DMS79 (cell line): ENCODE measurements around the gene KCNMB2.
"Not testable (repeated sequence)": the region's sequence is repeated elsewhere in the genome, so short reads cannot be mapped to it uniquely, and the experiment has no call there.

Source experiments
- DNase-seq: peaks from one replicate; lab custom pipeline; 2025; lab: John Stamatoyannopoulos, UW

Gene KCNMB2

GRCh38 chr3:178519701-178520100 is 16.5 kb upstream of the KCNMB2 start:
- no peak for DNase-seq

- no peak for DNase-seq
These were observed 15.8 kb upstream of the KCNMB2 start for GRCh38 chr3:178520451-178520850.

GRCh38 chr3:178522200-178523052 is 13.8 kb upstream of the KCNMB2 start:
- DNase-seq = no peak

- no peak for DNase-seq
These were observed 11.0 kb upstream of the KCNMB2 start for GRCh38 chr3:178525251-178525650.

GRCh38 chr3:178526291-178526690 is 9.9 kb upstream of the KCNMB2 start:
- DNase-seq = no peak

- no peak for DNase-seq
These were observed 8.3 kb upstream of the KCNMB2 start for GRCh38 chr3:178527981-178528380.

- no peak for DNase-seq
These were observed 6.5 kb upstream of the KCNMB2 start for GRCh38 chr3:178529606-178530225.

GRCh38 chr3:178532476-178532875 is 3.8 kb upstream of the KCNMB2 start:
- no peak for DNase-seq

- DNase-seq = no peak
These were observed 978 bp downstream of the KCNMB2 start for GRCh38 chr3:178537122-178537705.

- DNase-seq = no peak
These were observed 1.8 kb downstream of the KCNMB2 start for GRCh38 chr3:178538056-178538455.

GRCh38 chr3:178540184-178540583 is 3.9 kb downstream of the KCNMB2 start:
- no peak for DNase-seq

GRCh38 chr3:178545337-178545736 is 9.1 kb downstream of the KCNMB2 start:
- no peak for DNase-seq

GRCh38 chr3:178546079-178546478 is 9.8 kb downstream of the KCNMB2 start:
- no peak for DNase-seq

GRCh38 chr3:178549426-178549825 is 13.2 kb downstream of the KCNMB2 start:
- not testable (repeated sequence) for DNase-seq

- DNase-seq = no peak
These were observed 15.7 kb downstream of the KCNMB2 start for GRCh38 chr3:178551916-178552321.

- peak; percentile 69 for DNase-seq
These were observed 22.4 kb downstream of the KCNMB2 start for GRCh38 chr3:178558637-178559036.

GRCh38 chr3:178560759-178561158 is 24.5 kb downstream of the KCNMB2 start:
- no peak for DNase-seq

- DNase-seq = no peak
These were observed 25.0 kb downstream of the KCNMB2 start for GRCh38 chr3:178561239-178561638.

GRCh38 chr3:178562143-178562946 is 26.1 kb downstream of the KCNMB2 start:
- no peak for DNase-seq

GRCh38 chr3:178562947-178563232 is 26.7 kb downstream of the KCNMB2 start:
- DNase-seq = no peak

- DNase-seq = no peak
These were observed 31.4 kb downstream of the KCNMB2 start for GRCh38 chr3:178567611-178568010.

- no peak for DNase-seq
These were observed 32.0 kb downstream of the KCNMB2 start for GRCh38 chr3:178568155-178568731.
